ENCODE results near the gene SRD5A1. TPM values are rescaled to one million over a fixed set of nuclear protein-coding genes. Genes with fewer than 3 reads are reported as not detected.

Gene SRD5A1
- total and polyA plus RNA-seq, 2 experiments from 2014 or later, result 18.2 to 87.3 TPM

DNA sequence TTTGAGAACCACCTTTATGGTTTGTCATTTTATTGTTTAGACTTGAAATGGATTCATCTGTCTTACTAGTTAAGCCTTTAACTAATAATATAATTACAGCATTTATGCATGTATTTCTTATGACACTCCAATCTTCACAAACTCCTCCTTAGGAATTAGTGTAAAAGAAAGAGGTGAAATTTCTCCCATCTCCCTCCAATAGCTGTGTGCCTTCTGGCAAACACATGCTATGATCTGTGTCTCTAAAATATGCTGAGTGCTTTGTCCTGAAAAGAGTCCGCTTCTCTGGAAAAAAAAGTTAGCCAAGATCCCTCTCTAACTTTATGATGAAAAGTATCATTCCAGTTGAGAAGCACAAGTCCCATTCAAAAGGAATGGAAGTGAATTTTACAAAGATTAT lies 66.1 kb downstream of the SRD5A1 start:
- Mint-ChIP-seq H3K36me3 (ENCODE audit: low read depth) (no peaks in the 10 kb centered on the region), H3K27ac (no peak overlapping the region), H3K27me3 (ENCODE audit: insufficient read depth, low read depth, poor library complexity) (no peaks in the 10 kb centered on the region), H3K4me1 (peaks cover 24% of the 10 kb centered on the region), H3K4me3 (no peak overlapping the region), H3K9me3 (no peaks in the 10 kb centered on the region)
- DNase-seq (ENCODE audit: low spot score) (no peak), ATAC-seq (no peak)
- no peaks in the 10 kb centered on the region for H3K36me3 ChIP-seq (ENCODE audit: insufficient read depth)
- no peak overlapping the region for H3K27ac ChIP-seq (ENCODE audit: low read depth)
- no peaks in the 10 kb centered on the region for H3K79me2 ChIP-seq (replicated peaks; ENCODE audit: insufficient read depth)
- H3K4me2 ChIP-seq, result no peak overlapping the region
- H4K20me1 ChIP-seq (replicated peaks; ENCODE audit: insufficient read depth), result no peaks in the 10 kb centered on the region
- no peaks in the 10 kb centered on the region for H3K27me3 ChIP-seq (ENCODE audit: insufficient read depth)
- peaks cover 16% of the 10 kb centered on the region; the same call in 1 of the 2 replicates for H3K4me1 ChIP-seq (ENCODE audit: insufficient read depth)
- no peaks in the 10 kb centered on the region for H3K9me2 ChIP-seq (ENCODE audit: insufficient read depth)
- H3F3A ChIP-seq (replicated peaks; ENCODE audit: low read depth), result no peaks in the 10 kb centered on the region
- TF ChIP-seq POLR2AphosphoS5 (IDR thresholded peaks at IDR 0.05; ENCODE audit: low read depth), result no peak
- no peak overlapping the region for H3K4me3 ChIP-seq
- H2AFZ ChIP-seq, result no peak overlapping the region

GRCh38 chr5:6700074-6700684 lies 66.9 kb downstream of the SRD5A1 start:
- no peaks in the 10 kb centered on the region for H3K36me3 Mint-ChIP-seq (ENCODE audit: low read depth)
- Histone ChIP-seq H3K4me2 (no peak overlapping the region), H2AFZ (peak overlapping the region; percentile 77), H3K9me2 (ENCODE audit: insufficient read depth) (no peaks in the 10 kb centered on the region), H4K20me1 (replicated peaks; ENCODE audit: insufficient read depth) (no peaks in the 10 kb centered on the region), H3K27me3 (ENCODE audit: insufficient read depth) (no peaks in the 10 kb centered on the region), H3F3A (replicated peaks; ENCODE audit: low read depth) (no peaks in the 10 kb centered on the region), H3K4me3 (no peak overlapping the region), H3K36me3 (ENCODE audit: insufficient read depth) (no peaks in the 10 kb centered on the region), H3K4me1 (ENCODE audit: insufficient read depth) (peaks cover 16% of the 10 kb centered on the region; the same call in 1 of the 2 replicates), H3K79me2 (replicated peaks; ENCODE audit: insufficient read depth) (no peaks in the 10 kb centered on the region), H3K27ac (ENCODE audit: low read depth) (no peak overlapping the region)
- H3K27ac Mint-ChIP-seq, result peak overlapping the region; percentile 4; the same call in 1 of the 2 replicates
- DNase-seq (ENCODE audit: low spot score), result no peak
- ATAC-seq, result peak; percentile 57
- H3K4me1 Mint-ChIP-seq, result peaks cover 24% of the 10 kb centered on the region
- no peaks in the 10 kb centered on the region for H3K9me3 Mint-ChIP-seq
- no peaks in the 10 kb centered on the region for H3K27me3 Mint-ChIP-seq (ENCODE audit: insufficient read depth, low read depth, poor library complexity)
- H3K4me3 Mint-ChIP-seq, result no peak overlapping the region
- no peak for TF ChIP-seq STAT1 (IDR thresholded peaks at IDR 0.05; ENCODE audit: unreplicated experiment)
- TF ChIP-seq, protein P1, sequence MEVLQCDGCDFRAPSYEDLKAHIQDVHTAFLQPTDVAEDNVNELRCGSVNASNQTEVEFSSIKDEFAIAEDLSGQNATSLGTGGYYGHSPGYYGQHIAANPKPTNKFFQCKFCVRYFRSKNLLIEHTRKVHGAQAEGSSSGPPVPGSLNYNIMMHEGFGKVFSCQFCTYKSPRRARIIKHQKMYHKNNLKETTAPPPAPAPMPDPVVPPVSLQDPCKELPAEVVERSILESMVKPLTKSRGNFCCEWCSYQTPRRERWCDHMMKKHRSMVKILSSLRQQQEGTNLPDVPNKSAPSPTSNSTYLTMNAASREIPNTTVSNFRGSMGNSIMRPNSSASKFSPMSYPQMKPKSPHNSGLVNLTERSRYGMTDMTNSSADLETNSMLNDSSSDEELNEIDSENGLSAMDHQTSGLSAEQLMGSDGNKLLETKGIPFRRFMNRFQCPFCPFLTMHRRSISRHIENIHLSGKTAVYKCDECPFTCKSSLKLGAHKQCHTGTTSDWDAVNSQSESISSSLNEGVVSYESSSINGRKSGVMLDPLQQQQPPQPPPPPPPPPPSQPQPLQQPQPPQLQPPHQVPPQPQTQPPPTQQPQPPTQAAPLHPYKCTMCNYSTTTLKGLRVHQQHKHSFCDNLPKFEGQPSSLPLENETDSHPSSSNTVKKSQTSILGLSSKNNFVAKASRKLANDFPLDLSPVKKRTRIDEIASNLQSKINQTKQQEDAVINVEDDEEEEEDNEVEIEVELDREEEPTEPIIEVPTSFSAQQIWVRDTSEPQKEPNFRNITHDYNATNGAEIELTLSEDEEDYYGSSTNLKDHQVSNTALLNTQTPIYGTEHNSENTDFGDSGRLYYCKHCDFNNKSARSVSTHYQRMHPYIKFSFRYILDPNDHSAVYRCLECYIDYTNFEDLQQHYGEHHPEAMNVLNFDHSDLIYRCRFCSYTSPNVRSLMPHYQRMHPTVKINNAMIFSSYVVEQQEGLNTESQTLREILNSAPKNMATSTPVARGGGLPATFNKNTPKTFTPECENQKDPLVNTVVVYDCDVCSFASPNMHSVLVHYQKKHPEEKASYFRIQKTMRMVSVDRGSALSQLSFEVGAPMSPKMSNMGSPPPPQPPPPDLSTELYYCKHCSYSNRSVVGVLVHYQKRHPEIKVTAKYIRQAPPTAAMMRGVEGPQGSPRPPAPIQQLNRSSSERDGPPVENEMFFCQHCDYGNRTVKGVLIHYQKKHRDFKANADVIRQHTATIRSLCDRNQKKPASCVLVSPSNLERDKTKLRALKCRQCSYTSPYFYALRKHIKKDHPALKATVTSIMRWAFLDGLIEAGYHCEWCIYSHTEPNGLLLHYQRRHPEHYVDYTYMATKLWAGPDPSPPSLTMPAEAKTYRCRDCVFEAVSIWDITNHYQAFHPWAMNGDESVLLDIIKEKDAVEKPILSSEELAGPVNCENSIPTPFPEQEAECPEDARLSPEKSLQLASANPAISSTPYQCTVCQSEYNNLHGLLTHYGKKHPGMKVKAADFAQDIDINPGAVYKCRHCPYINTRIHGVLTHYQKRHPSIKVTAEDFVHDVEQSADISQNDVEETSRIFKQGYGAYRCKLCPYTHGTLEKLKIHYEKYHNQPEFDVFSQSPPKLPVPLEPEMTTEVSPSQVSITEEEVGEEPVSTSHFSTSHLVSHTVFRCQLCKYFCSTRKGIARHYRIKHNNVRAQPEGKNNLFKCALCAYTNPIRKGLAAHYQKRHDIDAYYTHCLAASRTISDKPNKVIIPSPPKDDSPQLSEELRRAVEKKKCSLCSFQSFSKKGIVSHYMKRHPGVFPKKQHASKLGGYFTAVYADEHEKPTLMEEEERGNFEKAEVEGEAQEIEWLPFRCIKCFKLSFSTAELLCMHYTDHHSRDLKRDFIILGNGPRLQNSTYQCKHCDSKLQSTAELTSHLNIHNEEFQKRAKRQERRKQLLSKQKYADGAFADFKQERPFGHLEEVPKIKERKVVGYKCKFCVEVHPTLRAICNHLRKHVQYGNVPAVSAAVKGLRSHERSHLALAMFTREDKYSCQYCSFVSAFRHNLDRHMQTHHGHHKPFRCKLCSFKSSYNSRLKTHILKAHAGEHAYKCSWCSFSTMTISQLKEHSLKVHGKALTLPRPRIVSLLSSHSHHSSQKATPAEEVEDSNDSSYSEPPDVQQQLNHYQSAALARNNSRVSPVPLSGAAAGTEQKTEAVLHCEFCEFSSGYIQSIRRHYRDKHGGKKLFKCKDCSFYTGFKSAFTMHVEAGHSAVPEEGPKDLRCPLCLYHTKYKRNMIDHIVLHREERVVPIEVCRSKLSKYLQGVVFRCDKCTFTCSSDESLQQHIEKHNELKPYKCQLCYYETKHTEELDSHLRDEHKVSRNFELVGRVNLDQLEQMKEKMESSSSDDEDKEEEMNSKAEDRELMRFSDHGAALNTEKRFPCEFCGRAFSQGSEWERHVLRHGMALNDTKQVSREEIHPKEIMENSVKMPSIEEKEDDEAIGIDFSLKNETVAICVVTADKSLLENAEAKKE (CRISPR knock-in tag; IDR thresholded peaks at IDR 0.05), result no peak
- TF ChIP-seq, protein P2, sequence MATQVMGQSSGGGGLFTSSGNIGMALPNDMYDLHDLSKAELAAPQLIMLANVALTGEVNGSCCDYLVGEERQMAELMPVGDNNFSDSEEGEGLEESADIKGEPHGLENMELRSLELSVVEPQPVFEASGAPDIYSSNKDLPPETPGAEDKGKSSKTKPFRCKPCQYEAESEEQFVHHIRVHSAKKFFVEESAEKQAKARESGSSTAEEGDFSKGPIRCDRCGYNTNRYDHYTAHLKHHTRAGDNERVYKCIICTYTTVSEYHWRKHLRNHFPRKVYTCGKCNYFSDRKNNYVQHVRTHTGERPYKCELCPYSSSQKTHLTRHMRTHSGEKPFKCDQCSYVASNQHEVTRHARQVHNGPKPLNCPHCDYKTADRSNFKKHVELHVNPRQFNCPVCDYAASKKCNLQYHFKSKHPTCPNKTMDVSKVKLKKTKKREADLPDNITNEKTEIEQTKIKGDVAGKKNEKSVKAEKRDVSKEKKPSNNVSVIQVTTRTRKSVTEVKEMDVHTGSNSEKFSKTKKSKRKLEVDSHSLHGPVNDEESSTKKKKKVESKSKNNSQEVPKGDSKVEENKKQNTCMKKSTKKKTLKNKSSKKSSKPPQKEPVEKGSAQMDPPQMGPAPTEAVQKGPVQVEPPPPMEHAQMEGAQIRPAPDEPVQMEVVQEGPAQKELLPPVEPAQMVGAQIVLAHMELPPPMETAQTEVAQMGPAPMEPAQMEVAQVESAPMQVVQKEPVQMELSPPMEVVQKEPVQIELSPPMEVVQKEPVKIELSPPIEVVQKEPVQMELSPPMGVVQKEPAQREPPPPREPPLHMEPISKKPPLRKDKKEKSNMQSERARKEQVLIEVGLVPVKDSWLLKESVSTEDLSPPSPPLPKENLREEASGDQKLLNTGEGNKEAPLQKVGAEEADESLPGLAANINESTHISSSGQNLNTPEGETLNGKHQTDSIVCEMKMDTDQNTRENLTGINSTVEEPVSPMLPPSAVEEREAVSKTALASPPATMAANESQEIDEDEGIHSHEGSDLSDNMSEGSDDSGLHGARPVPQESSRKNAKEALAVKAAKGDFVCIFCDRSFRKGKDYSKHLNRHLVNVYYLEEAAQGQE (IDR thresholded peaks at IDR 0.05; ENCODE audit: unreplicated experiment), result no peak
- no peak for TF ChIP-seq JUNB (IDR thresholded peaks at IDR 0.05; ENCODE audit: unreplicated experiment)
- no peak for TF ChIP-seq POLR2AphosphoS5 (IDR thresholded peaks at IDR 0.05; ENCODE audit: low read depth)
- TF ChIP-seq EZH2 (IDR thresholded peaks at IDR 0.05; ENCODE audit: low read depth, unreplicated experiment), result no peak
- no peak for TF ChIP-seq NANOG (IDR thresholded peaks at IDR 0.05; ENCODE audit: borderline replicate concordance)
- no peak for TF ChIP-seq ZNF114 (CRISPR knock-in tag; IDR thresholded peaks at IDR 0.05)
- no peak for TF ChIP-seq ETS1 (IDR thresholded peaks at IDR 0.05)
- no peak for TF ChIP-seq ZNF331 (CRISPR knock-in tag; IDR thresholded peaks at IDR 0.05; ENCODE audit: low read depth)
- TF ChIP-seq CREB1 (CRISPR knock-in tag; IDR thresholded peaks at IDR 0.05; ENCODE audit: low read depth), result no peak
- TF ChIP-seq EZH2phosphoT487 (IDR thresholded peaks at IDR 0.05; ENCODE audit: unreplicated experiment), result no peak
